ENCODE data around the gene SERPINC1. TPM values are rescaled to one million over a fixed set of nuclear protein-coding genes. Genes with fewer than 3 reads are reported as not detected.

Gene SERPINC1
- total and polyA plus RNA-seq, 2 of the 13 experiments (the other 11 are each of a cell fraction or from before 2014, with no cell fraction given), result 142 to 205 TPM

DNA sequence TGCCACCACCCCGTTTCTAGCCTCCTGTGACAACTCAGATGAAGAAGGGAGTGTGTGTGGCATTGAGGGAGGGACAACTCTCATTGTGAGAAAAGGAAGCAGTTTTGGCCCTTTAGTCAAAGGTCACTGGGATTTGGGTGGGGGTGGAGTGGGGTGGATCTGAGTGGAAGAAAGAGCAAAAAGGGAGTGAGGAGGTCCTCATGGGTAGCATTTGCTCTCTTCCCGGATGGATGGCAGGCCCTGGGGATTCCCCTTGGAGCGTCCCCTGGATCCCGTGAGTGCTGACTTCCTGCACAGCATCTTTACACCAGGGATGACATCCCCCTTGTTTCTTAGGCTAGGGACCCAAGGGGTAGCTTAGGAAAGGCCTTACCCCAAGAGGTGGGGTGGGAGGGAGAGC, 460 bp downstream of the SERPINC1 start:
- Histone ChIP-seq H3K9ac (ENCODE audit: insufficient read depth, low read depth, low read length) (peak overlapping the region; percentile 76), H3K4me2 (ENCODE audit: low read depth, low read length) (peak overlapping the region; percentile 94), H3K27me3 (ENCODE audit: control insufficient read depth in 1 of 2, insufficient read depth in 2 of 2, low read length in 2 of 2) (no peaks in the 10 kb centered on the region), H3K27ac (ENCODE audit: extremely low read length, insufficient read depth, low read length) (peak overlapping the region; percentile 91), H3K4me1 (ENCODE audit: insufficient read depth, low read length) (peaks cover 36% of the 10 kb centered on the region), H3K9me3 (ENCODE audit: low read length) (no peaks in the 10 kb centered on the region), H4K20me1 (ENCODE audit: insufficient read depth, low read length) (no peaks in the 10 kb centered on the region), H2AFZ (ENCODE audit: low read length) (peak overlapping the region; percentile 74), H3K4me3 (replicated peaks in 1 of 3; ENCODE audit: insufficient read depth in 1 of 3, low read depth in 2 of 3, low read length in 3 of 3) (peak overlapping the region; percentile 59 to 72 (median 65)), H3K36me3 (replicated peaks in 1 of 2; ENCODE audit: control insufficient read depth in 1 of 2, insufficient read depth in 2 of 2, low read length in 2 of 2) (0 out of 5 replicates have a peak, but pooled peaks cover 0 to 2% of the 10 kb centered on the region in 2 experiments), H3K79me2 (ENCODE audit: insufficient read depth, low read length) (peaks cover 2% of the 10 kb centered on the region)
- in situ Hi-C loops (cut with HindIII; ENCODE audit: extremely low pct_ligation_motif_present, low pct_unique_long_range_greater_than_20kb), result no loop called here
- WGBS (ENCODE audit: low lambda C conversion rate), result 4% methylated on average over 4 of the region's 4 CpGs
- TSS peak; percentile 87 for BruUV-seq (replicated peaks)
- intact Hi-C loops (cut with micrococcal nuclease; ENCODE audit: unreplicated experiment), result no loop called here
- FAIRE-seq (no peak), DNase-seq (ENCODE audit: low spot score) (no peak), ATAC-seq (peak; percentile 28)
- TF ChIP-seq ZNF619 (CRISPR knock-in tag; IDR thresholded peaks at IDR 0.05) (0 out of 2 replicates have a peak, but pooled peaks have one; percentile 36), PHF21A (CRISPR knock-in tag; IDR thresholded peaks at IDR 0.05) (0 out of 2 replicates have a peak, but pooled peaks have one; percentile 3), ZNF781 (CRISPR knock-in tag; IDR thresholded peaks at IDR 0.05; ENCODE audit: borderline replicate concordance, not compliant biosample characterization) (peak; percentile 20), ZNF232 (CRISPR knock-in tag; IDR thresholded peaks at IDR 0.05; ENCODE audit: borderline replicate concordance) (no peak), ZNF780A (CRISPR knock-in tag; IDR thresholded peaks at IDR 0.05) (no peak), MTA3 (CRISPR knock-in tag; IDR thresholded peaks at IDR 0.05) (no peak)
- TF ChIP-seq, protein P1, sequence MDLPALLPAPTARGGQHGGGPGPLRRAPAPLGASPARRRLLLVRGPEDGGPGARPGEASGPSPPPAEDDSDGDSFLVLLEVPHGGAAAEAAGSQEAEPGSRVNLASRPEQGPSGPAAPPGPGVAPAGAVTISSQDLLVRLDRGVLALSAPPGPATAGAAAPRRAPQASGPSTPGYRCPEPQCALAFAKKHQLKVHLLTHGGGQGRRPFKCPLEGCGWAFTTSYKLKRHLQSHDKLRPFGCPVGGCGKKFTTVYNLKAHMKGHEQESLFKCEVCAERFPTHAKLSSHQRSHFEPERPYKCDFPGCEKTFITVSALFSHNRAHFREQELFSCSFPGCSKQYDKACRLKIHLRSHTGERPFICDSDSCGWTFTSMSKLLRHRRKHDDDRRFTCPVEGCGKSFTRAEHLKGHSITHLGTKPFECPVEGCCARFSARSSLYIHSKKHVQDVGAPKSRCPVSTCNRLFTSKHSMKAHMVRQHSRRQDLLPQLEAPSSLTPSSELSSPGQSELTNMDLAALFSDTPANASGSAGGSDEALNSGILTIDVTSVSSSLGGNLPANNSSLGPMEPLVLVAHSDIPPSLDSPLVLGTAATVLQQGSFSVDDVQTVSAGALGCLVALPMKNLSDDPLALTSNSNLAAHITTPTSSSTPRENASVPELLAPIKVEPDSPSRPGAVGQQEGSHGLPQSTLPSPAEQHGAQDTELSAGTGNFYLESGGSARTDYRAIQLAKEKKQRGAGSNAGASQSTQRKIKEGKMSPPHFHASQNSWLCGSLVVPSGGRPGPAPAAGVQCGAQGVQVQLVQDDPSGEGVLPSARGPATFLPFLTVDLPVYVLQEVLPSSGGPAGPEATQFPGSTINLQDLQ (CRISPR knock-in tag; IDR thresholded peaks at IDR 0.05), result no peak
- ChIA-PET POLR2A (interaction anchor here (1.3 to 5.2 kb wide), 6 partner anchors 9 to 202 kb away, joined by 5 to 47 read pairs (median 10); partner anchors contain the start of genes GAS5, KLHL20, RC3H1 and ZBTB37), CTCF (ENCODE audit: low intra/inter-chr PET ratio, low total read pairs) (no interaction called here)

Measured in HepG2 (cell line).